Left ventricle myocardium inferior (tissue), 1 donor: ENCODE data around the gene TFEC. TPM values are rescaled to one million over a fixed set of nuclear protein-coding genes. Genes with fewer than 3 reads are reported as not detected.
"Not testable (repeated sequence)": the region's sequence is repeated elsewhere in the genome, so short reads cannot be mapped to it uniquely, and the experiment has no call there.

ENCODE experiments used
- DNase-seq: peaks from one replicate; pipeline ENCODE4 v3.0.0-alpha.2; 2020
- H3K27ac ChIP-seq: fragments of 200-600 bp; replicated peaks from 2 replicates; pipeline ENCODE4 v1.8.0; 2021
- H3K27me3 ChIP-seq: fragments of 200-600 bp; 2 replicates; pipeline ENCODE4 v1.8.0; 2021; ENCODE audit warnings: low read depth
- H3K36me3 ChIP-seq: fragments of 200-600 bp; 2 replicates; pipeline ENCODE4 v1.8.0; 2021
- H3K4me1 ChIP-seq: fragments of 200-600 bp; 2 replicates; pipeline ENCODE4 v1.8.0; 2021
- H3K4me3 ChIP-seq: fragments of 200-600 bp; 2 replicates; pipeline ENCODE4 v1.8.0; 2021; ENCODE audit warnings: mild to moderate bottlenecking, moderate library complexity
- H3K9me3 ChIP-seq: fragments of 200-600 bp; replicated peaks from 2 replicates; pipeline ENCODE4 v1.8.0; 2021
- intact Hi-C: fragments of 100-400 bp; cut with micrococcal nuclease; formaldehyde crosslinking; loops from one replicate; pipeline ENCODE4 v1.11.0; 2022
- total RNA-seq: library from RNA; stranded (reverse); fragmentation: NEBNext Ultra II Directional; extraction: Animal tissue kit (Norgen Biotek cat#: 25700); gene quantifications from one replicate; pipeline ENCODE4 v1.2.1, GENCODE V29; 2021
- TF ChIP-seq, protein P1 (sequence below): fragments of 200-600 bp; IDR thresholded peaks from 2 replicates; pipeline ENCODE4 v1.8.0; 2021; ENCODE audit warnings: antibody characterized with exemption, mild to moderate bottlenecking, borderline replicate concordance
- donor health status: DM: no; HTN: yes; CAD: no; lungs with severe emphysema.

TFEC gene
- total RNA-seq, 1 donor from 2014 or later: 1.7 TPM

DNA sequence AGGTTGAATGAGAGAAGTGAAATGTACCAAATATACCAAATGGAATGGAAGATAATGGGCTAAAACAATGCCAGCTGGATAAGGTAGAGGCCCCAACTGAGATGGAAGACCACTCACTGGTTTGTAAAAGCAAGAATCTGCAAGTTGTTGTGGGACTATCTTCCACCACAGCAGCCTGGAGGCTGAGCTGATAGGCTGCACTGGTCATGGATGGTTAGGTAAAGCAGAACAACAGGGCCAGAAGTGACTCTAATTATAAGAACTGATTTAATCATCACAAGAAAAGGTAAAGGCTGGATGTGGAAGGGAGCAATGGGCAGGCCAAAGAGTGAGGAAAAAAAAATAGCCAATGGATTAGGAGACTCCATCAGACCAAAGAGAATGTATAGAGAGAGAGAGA lies 11.8 kb downstream of the TFEC start:
- TF ChIP-seq, protein P1, sequence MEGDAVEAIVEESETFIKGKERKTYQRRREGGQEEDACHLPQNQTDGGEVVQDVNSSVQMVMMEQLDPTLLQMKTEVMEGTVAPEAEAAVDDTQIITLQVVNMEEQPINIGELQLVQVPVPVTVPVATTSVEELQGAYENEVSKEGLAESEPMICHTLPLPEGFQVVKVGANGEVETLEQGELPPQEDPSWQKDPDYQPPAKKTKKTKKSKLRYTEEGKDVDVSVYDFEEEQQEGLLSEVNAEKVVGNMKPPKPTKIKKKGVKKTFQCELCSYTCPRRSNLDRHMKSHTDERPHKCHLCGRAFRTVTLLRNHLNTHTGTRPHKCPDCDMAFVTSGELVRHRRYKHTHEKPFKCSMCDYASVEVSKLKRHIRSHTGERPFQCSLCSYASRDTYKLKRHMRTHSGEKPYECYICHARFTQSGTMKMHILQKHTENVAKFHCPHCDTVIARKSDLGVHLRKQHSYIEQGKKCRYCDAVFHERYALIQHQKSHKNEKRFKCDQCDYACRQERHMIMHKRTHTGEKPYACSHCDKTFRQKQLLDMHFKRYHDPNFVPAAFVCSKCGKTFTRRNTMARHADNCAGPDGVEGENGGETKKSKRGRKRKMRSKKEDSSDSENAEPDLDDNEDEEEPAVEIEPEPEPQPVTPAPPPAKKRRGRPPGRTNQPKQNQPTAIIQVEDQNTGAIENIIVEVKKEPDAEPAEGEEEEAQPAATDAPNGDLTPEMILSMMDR: no peak
- H3K27ac ChIP-seq: no peak overlapping the region
- intact Hi-C loops: no loop called here
- no peaks in the 10 kb centered on the region for H3K27me3 ChIP-seq
- H3K4me3 ChIP-seq: no peak overlapping the region
- no peaks in the 10 kb centered on the region for H3K4me1 ChIP-seq
- H3K9me3 ChIP-seq: no peaks in the 10 kb centered on the region
- no peak for DNase-seq
- no peaks in the 10 kb centered on the region for H3K36me3 ChIP-seq

DNA sequence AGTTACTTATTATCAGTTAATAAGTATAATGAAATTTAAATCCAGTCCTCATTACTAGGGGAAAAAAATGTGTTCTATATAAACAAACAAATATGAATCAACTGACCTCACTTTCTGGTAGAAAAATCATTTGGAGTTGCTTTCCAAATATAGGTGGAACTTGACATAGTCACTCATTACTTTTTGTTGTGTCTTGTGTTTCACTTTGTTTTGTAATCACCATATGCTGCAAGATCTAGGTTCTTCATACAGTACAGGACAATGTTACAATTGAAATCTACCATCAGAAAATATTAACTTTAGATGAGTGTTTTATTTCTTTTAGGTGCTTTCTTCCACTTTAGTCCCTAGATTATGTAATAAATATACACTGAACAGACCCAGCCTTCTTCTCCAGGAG lies 16.9 kb downstream of the TFEC start:
- no peak overlapping the region for H3K4me3 ChIP-seq
- intact Hi-C loops: no loop called here
- TF ChIP-seq, protein P1: no peak
- no peaks in the 10 kb centered on the region for H3K4me1 ChIP-seq
- H3K27ac ChIP-seq: no peak overlapping the region
- no peaks in the 10 kb centered on the region for H3K36me3 ChIP-seq
- no peaks in the 10 kb centered on the region for H3K9me3 ChIP-seq
- DNase-seq: no peak
- H3K27me3 ChIP-seq: no peaks in the 10 kb centered on the region

DNA sequence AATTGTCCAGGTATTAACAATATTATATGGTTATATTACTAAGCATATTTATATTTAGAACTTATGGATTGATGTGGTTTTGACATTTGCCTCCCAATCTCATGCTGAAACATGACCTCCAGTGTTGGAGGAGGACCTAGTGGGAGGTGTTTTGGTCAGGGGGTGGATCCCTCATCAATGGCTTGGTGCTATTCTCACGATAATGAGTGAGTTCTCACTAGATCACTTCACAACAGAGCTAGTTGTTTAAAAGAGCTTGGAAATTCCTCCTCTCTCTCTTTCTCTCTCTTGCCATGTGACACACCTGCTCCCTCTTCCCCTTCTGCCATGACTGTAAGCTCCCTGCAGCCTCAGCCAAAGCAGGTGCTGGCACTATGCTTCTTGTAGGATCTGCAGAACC lies 19.0 kb downstream of the TFEC start:
- no peak for DNase-seq
- intact Hi-C loops: no loop called here
- H3K9me3 ChIP-seq: peaks cover 3% of the 10 kb centered on the region
- no peaks in the 10 kb centered on the region for H3K36me3 ChIP-seq
- TF ChIP-seq, protein P1: no peak
- no peaks in the 10 kb centered on the region for H3K4me1 ChIP-seq
- H3K27ac ChIP-seq: no peak overlapping the region
- no peaks in the 10 kb centered on the region for H3K27me3 ChIP-seq
- H3K4me3 ChIP-seq: no peak overlapping the region

DNA sequence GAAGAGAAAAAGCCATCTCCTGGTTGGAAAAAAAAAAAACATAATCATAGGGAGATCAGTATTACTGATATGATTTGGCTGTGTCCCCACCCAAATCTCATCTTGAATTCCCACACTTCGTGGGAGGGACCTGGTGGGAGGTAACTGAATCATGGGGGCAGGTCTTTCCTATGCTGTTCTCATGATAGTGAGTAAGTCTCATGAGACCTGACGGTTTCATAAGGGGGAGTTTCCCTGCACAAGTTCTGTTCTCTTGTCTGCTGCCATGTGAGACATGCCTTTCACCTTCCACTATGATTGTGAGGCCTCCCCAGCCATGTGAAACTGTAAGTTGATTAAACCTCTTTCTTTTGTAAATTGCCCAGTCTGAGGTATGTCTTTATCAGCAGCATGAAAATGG lies 25.8 kb downstream of the TFEC start:
- intact Hi-C loops, H3K4me3 ChIP-seq, H3K36me3 ChIP-seq, H3K27me3 ChIP-seq, H3K4me1 ChIP-seq, DNase-seq, H3K27ac ChIP-seq: not testable (repeated sequence)
- peaks cover 58% of the 10 kb centered on the region for H3K9me3 ChIP-seq

DNA sequence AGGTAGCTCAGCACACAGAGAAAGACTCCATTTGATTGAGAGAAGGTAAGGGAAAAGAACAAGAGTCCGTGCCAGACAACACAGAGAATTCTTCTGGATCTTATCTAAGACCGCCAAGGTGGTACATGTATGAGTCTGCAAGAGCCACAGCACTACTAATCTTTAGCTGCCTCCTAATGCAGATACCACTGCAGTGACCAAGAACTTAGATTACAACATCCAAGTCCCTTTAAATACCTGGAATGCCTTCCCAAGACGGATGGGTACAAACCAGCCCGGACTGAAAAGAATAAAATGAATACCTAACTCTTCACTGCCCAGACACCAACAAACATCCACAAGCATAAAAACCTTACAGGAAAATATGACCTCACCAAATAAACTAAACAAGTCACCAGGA lies 33.3 kb downstream of the TFEC start:
- intact Hi-C loops: no loop called here
- H3K27ac ChIP-seq: no peak overlapping the region
- DNase-seq: no peak
- no peaks in the 10 kb centered on the region for H3K4me1 ChIP-seq
- H3K36me3 ChIP-seq: no peaks in the 10 kb centered on the region
- peaks cover 56% of the 10 kb centered on the region for H3K9me3 ChIP-seq
- no peak overlapping the region for H3K4me3 ChIP-seq
- H3K27me3 ChIP-seq: no peaks in the 10 kb centered on the region
- TF ChIP-seq, protein P1: no peak

DNA sequence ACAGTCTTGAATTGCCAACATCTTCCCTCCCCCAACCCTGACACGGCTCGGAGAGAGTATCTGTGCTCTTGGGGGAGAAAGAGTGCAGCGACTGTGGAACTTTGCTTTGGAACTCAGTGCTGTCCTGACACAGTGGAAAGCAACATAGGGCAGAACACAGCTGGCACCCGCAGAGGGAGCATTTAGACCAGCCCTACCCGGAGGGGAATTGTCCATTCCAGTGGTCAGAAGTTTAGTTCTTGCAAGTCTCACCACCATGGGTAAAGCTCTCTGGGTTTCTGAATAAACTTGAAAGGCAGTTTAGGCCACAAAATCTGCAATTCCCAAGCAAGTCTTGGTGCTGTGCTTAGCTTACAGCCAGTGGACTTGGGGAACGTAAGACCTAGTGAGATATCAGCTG lies 34.9 kb downstream of the TFEC start:
- intact Hi-C loops: no loop called here
- Histone ChIP-seq H3K27me3 (no peaks in the 10 kb centered on the region), H3K9me3 (peaks cover 42% of the 10 kb centered on the region), H3K27ac (no peak overlapping the region), H3K4me3 (no peak overlapping the region), H3K4me1 (no peaks in the 10 kb centered on the region), H3K36me3 (no peaks in the 10 kb centered on the region)
- no peak for DNase-seq
- TF ChIP-seq, protein P1: no peak
